HCT116 (cell line): ENCODE measurements around the gene CAPNS1. TPM values are rescaled to one million over a fixed set of nuclear protein-coding genes. Genes with fewer than 3 reads are reported as not detected.

Source experiments
- ATAC-seq: fragments of 200-7000 bp; cut with Tn5 transposase; 2 replicates; pipeline ENCODE4 v1.9.1; 2020; ENCODE audit warnings: mild to moderate bottlenecking, moderate library complexity
- BruUV-seq: library from RNA; stranded (reverse); fragments of 400-500 nt; replicated peaks from 2 replicates; lab custom pipeline; 2021; lab: Mats Ljungman, UMichigan
- CTCF ChIA-PET: fragments of 300-600 bp; sonication (Branson Sonifier 250); formaldehyde crosslinking; loops from one replicate; lab custom pipeline; 2021; ENCODE audit warnings: antibody characterized with exemption; lab: Charles Lee
- POLR2A ChIA-PET: fragments of 300-600, 350-600 bp; sonication (Branson Sonifier 250); formaldehyde crosslinking; loops from one replicate; lab custom pipeline; 2021; ENCODE audit warnings: antibody characterized with exemption; lab: Charles Lee
- RAD21 ChIA-PET, 2 experiments: fragments of 300-600 bp; sonication (Branson Sonifier 250); formaldehyde crosslinking; loops; one replicate each; lab custom pipeline; 2023; ENCODE audit warnings: low total read pairs in 2 of 2; ENCODE audit not compliant: uncharacterized antibody in 2 of 2, unreplicated experiment in 2 of 2, low non-redundant PET in 1 of 2; lab: Charles Lee
- DNase-seq: peaks from one replicate; pipeline ENCODE4 v3.0.0-alpha.2; 2010; ENCODE audit warnings: low read depth, low spot score
- H2AFZ ChIP-seq: fragments of 200-600 bp; shearing (Covaris generic), sonication (generic); 2 replicates; pipeline ENCODE4 v1.6.1; 2017; ENCODE audit warnings: low read depth, mixed run types, mixed read lengths, antibody characterized with exemption, low read length; ENCODE audit not compliant: poor library complexity, severe bottlenecking
- H3K27ac ChIP-seq: 2 replicates; pipeline ENCODE4 v1.5.1; 2012; ENCODE audit warnings: low read depth, low read length
- H3K27me3 ChIP-seq: fragments of 200-600 bp; sonication (generic); 2 replicates; pipeline ENCODE4 v1.6.1; 2016; ENCODE audit warnings: mixed run types, low read length, mixed read lengths; ENCODE audit not compliant: insufficient read depth
- H3K36me3 ChIP-seq, 2 experiments: fragments of 200-500 bp in 1 of 2; fragments of 200-600 bp in 1 of 2; sonication (Bioruptor generic) in 1 of 2; sonication (generic) in 1 of 2; 2 replicates each; pipeline versions ENCODE4 v1.5.1 to v1.6.1; 2014 to 2016; ENCODE audit warnings: low read length in 2 of 2, inconsistent platforms in 1 of 2, mixed read lengths in 1 of 2, mixed run types in 1 of 2; ENCODE audit not compliant: insufficient read depth in 2 of 2, control insufficient read depth in 1 of 2
- H3K4me1 ChIP-seq, 2 experiments: fragments of 200-600 bp in 1 of 2; sonication (generic) in 1 of 2; 2 replicates each; pipeline versions ENCODE4 v1.5.1 to v1.6.1; 2012 to 2017; ENCODE audit warnings: low read length in 2 of 2, inconsistent platforms in 1 of 2, mild to moderate bottlenecking in 1 of 2, mixed read lengths in 1 of 2, mixed run types in 1 of 2, moderate library complexity in 1 of 2; ENCODE audit not compliant: insufficient read depth in 2 of 2, control insufficient read depth in 1 of 2
- H3K4me2 ChIP-seq: fragments of 200-600 bp; sonication (generic); 2 replicates; pipeline ENCODE4 v1.6.1; 2017; ENCODE audit warnings: mixed run types, low read length, mixed read lengths
- H3K4me3 ChIP-seq, 2 experiments: fragments of 200-600 bp in 1 of 2; sonication (generic) in 1 of 2; replicated peaks in 1 of 2; 2 replicates each; pipeline ENCODE4 v1.5.1; 2011 to 2016; ENCODE audit warnings: low read length in 2 of 2, control low read depth in 1 of 2, low read depth in 1 of 2, mild to moderate bottlenecking in 1 of 2, mixed read lengths in 1 of 2, mixed run types in 1 of 2
- H3K79me2 ChIP-seq: fragments of 200-600 bp; sonication (generic); 2 replicates; pipeline ENCODE4 v1.6.1; 2017; ENCODE audit warnings: mild to moderate bottlenecking, mixed run types, low read length, moderate library complexity, mixed read lengths; ENCODE audit not compliant: insufficient read depth
- H3K9ac ChIP-seq: fragments of 200-600 bp; sonication (generic); 2 replicates; pipeline ENCODE4 v1.6.1; 2016; ENCODE audit warnings: low read length, mixed read lengths
- H3K9me2 ChIP-seq: fragments of 200-600 bp; sonication (generic), shearing (Covaris generic); 2 replicates; pipeline ENCODE4 v1.6.1; 2017; ENCODE audit warnings: mixed run types, mild to moderate bottlenecking, moderate library complexity; ENCODE audit not compliant: insufficient read depth
- H3K9me3 ChIP-seq, 2 experiments: fragments of 200-500 bp in 1 of 2; fragments of 200-600 bp in 1 of 2; sonication (Bioruptor generic) in 1 of 2; sonication (generic) in 1 of 2; 2 replicates each; pipeline ENCODE4 v1.6.1; 2014 to 2017; ENCODE audit warnings: low read length in 2 of 2, mixed read lengths in 2 of 2, inconsistent platforms in 1 of 2, low read depth in 1 of 2, mild to moderate bottlenecking in 1 of 2, mixed run types in 1 of 2, moderate library complexity in 1 of 2; ENCODE audit not compliant: control insufficient read depth in 1 of 2, insufficient read depth in 1 of 2
- H4K20me1 ChIP-seq: fragments of 200-600 bp; sonication (generic), shearing (Covaris generic); 2 replicates; pipeline ENCODE4 v1.6.1; 2017; ENCODE audit warnings: mixed run types, mild to moderate bottlenecking, moderate library complexity; ENCODE audit not compliant: insufficient read depth
- ELF1 ChIP-seq: IDR thresholded peaks from 2 replicates; pipeline ENCODE4 v1.6.1; 2012; ENCODE audit warnings: low read depth, borderline replicate concordance
- SRF ChIP-seq: IDR thresholded peaks from 2 replicates; pipeline ENCODE4 v1.6.1; 2012; ENCODE audit warnings: low read depth
- TCF7L2 ChIP-seq: IDR thresholded peaks from 2 replicates; pipeline ENCODE4 v1.7.0; 2011; ENCODE audit warnings: borderline replicate concordance, inconsistent platforms; ENCODE audit not compliant: insufficient read depth, insufficient read length; ENCODE audit errors: extremely low read depth
- ZNF274 ChIP-seq: fragments of 200-500 bp; sonication (Bioruptor generic); IDR thresholded peaks from 2 replicates; pipeline ENCODE4 v1.6.1; 2014; ENCODE audit warnings: mild to moderate bottlenecking, low read depth, low read length, inconsistent platforms
- intact Hi-C: fragments of 100-400 bp; cut with micrococcal nuclease; formaldehyde crosslinking; loops from 2 replicates; pipeline ENCODE4 v1.10.0; 2022
- total RNA-seq: library from RNA; stranded (reverse); gene quantifications from one replicate; pipeline ENCODE4 v1.2.1, GENCODE V29; 2021; ENCODE audit not compliant: unreplicated experiment
- TF ChIP-seq, protein P1 (sequence below): IDR thresholded peaks from 2 replicates; pipeline ENCODE4 v1.6.1; 2012; ENCODE audit warnings: low read depth
- TF ChIP-seq, protein P2 (sequence below): IDR thresholded peaks from 2 replicates; pipeline ENCODE4 v1.6.1; 2011; ENCODE audit warnings: mild to moderate bottlenecking, low read length, moderate library complexity; ENCODE audit not compliant: insufficient replicate concordance; ENCODE audit errors: extremely low read depth

The CAPNS1 gene
- total RNA-seq, 1 experiment from 2014 or later, result 621 TPM

DNA sequence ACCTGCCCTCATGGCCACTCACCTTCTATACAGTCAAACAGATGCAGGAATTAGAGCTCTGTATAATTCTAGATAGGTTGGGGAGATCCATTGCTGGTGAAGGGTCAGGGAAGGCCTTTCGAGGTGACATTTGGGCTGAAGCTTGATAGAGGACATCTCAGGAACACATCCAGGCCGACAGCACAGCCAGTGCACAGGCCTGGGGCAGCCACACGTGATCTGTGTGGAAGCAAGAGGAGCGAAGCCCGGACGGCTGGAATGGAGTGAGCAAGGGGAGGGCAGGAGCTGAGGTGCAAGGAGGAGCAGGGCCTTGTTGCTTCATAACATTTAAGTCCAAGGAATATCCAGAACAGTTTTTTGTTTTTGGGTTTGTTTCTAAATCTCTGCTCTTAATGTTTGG lies 33.4 kb upstream of the CAPNS1 start:
- Histone ChIP-seq H3K36me3 (peaks cover 10 to 28% of the 10 kb centered on the region in 2 experiments; a peak in 3 of 4 replicates), H3K27ac (no peak overlapping the region), H3K9me3 (no peaks in the 10 kb centered on the region), H3K9me2 (no peaks in the 10 kb centered on the region), H3K4me3 (no peak overlapping the region), H3K9ac (no peak overlapping the region), H3K79me2 (no peaks in the 10 kb centered on the region), H4K20me1 (no peaks in the 10 kb centered on the region), H3K27me3 (no peaks in the 10 kb centered on the region), H3K4me1 (peaks cover 0 to 17% of the 10 kb centered on the region in 2 experiments; a peak in 2 of 4 replicates), H2AFZ (no peak overlapping the region), H3K4me2 (no peak overlapping the region)
- ChIA-PET POLR2A (no interaction called here), CTCF (no interaction called here), RAD21 (no interaction called here)
- TF ChIP-seq ZNF274, result no peak
- no peak for TF ChIP-seq ELF1
- TF ChIP-seq, protein P1, sequence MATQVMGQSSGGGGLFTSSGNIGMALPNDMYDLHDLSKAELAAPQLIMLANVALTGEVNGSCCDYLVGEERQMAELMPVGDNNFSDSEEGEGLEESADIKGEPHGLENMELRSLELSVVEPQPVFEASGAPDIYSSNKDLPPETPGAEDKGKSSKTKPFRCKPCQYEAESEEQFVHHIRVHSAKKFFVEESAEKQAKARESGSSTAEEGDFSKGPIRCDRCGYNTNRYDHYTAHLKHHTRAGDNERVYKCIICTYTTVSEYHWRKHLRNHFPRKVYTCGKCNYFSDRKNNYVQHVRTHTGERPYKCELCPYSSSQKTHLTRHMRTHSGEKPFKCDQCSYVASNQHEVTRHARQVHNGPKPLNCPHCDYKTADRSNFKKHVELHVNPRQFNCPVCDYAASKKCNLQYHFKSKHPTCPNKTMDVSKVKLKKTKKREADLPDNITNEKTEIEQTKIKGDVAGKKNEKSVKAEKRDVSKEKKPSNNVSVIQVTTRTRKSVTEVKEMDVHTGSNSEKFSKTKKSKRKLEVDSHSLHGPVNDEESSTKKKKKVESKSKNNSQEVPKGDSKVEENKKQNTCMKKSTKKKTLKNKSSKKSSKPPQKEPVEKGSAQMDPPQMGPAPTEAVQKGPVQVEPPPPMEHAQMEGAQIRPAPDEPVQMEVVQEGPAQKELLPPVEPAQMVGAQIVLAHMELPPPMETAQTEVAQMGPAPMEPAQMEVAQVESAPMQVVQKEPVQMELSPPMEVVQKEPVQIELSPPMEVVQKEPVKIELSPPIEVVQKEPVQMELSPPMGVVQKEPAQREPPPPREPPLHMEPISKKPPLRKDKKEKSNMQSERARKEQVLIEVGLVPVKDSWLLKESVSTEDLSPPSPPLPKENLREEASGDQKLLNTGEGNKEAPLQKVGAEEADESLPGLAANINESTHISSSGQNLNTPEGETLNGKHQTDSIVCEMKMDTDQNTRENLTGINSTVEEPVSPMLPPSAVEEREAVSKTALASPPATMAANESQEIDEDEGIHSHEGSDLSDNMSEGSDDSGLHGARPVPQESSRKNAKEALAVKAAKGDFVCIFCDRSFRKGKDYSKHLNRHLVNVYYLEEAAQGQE, result no peak
- TF ChIP-seq SRF, result no peak
- TF ChIP-seq, protein P2, sequence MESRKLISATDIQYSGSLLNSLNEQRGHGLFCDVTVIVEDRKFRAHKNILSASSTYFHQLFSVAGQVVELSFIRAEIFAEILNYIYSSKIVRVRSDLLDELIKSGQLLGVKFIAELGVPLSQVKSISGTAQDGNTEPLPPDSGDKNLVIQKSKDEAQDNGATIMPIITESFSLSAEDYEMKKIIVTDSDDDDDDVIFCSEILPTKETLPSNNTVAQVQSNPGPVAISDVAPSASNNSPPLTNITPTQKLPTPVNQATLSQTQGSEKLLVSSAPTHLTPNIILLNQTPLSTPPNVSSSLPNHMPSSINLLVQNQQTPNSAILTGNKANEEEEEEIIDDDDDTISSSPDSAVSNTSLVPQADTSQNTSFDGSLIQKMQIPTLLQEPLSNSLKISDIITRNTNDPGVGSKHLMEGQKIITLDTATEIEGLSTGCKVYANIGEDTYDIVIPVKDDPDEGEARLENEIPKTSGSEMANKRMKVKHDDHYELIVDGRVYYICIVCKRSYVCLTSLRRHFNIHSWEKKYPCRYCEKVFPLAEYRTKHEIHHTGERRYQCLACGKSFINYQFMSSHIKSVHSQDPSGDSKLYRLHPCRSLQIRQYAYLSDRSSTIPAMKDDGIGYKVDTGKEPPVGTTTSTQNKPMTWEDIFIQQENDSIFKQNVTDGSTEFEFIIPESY, result no peak
- no peak for TF ChIP-seq TCF7L2
- no TSS peak for BruUV-seq
- ATAC-seq (no peak), DNase-seq (no peak)
- intact Hi-C loops, result no loop called here
